Measurements from ENCODE around the gene REXO4.

- TF ChIP-seq CTCF (IDR thresholded peaks at IDR 0.05; ENCODE audit: extremely low read depth in 1 of 2, insufficient read depth in 1 of 2, low read depth in 1 of 2, low read length in 2 of 2), result no peak
- peak; percentile 31 for TF ChIP-seq POLR2A (IDR thresholded peaks at IDR 0.05; ENCODE audit: low read depth, low read length)
- no peak for TF ChIP-seq EZH2 (IDR thresholded peaks at IDR 0.05; ENCODE audit: borderline replicate concordance, low read depth, low read length, severe bottlenecking)
- no peak for TF ChIP-seq POLR2AphosphoS5 (IDR thresholded peaks at IDR 0.05; ENCODE audit: insufficient read depth, low read depth, low read length)
- no peak for TF ChIP-seq FOS (IDR thresholded peaks at IDR 0.05; ENCODE audit: borderline replicate concordance, insufficient read depth, low read length)
- no peak for TF ChIP-seq MYC (IDR thresholded peaks at IDR 0.05; ENCODE audit: low read depth, low read length)
- no peak for TF ChIP-seq MAX (IDR thresholded peaks at IDR 0.05; ENCODE audit: insufficient read depth, insufficient read length)
- no peak for TF ChIP-seq JUN (IDR thresholded peaks at IDR 0.05; ENCODE audit: borderline replicate concordance, insufficient read depth, insufficient read length, low read depth)
Observed at GRCh38 chr9:133362359-133363044, 55.3 kb downstream of the REXO4 start.

Data from endothelial cell of umbilical vein (primary cell).